A673 (cell line): ENCODE measurements around the gene IKBIP. TPM values are rescaled to one million over a fixed set of nuclear protein-coding genes. Genes with fewer than 3 reads are reported as not detected.

Source experiments
- BruUV-seq: library from RNA; stranded (reverse); fragments of 400-500 nt; replicated peaks from 2 replicates; lab custom pipeline; 2021; lab: Mats Ljungman, UMichigan
- CTCF ChIA-PET: fragments of 300-600 bp; sonication (Branson Sonifier 250); formaldehyde crosslinking; loops from one replicate; lab custom pipeline; 2022; ENCODE audit warnings: antibody characterized with exemption; lab: Charles Lee
- POLR2A ChIA-PET: fragments of 300-600 bp; sonication (Branson Sonifier 250); formaldehyde crosslinking; loops from one replicate; lab custom pipeline; 2022; ENCODE audit warnings: antibody characterized with exemption; ENCODE audit not compliant: low non-redundant PET; lab: Charles Lee
- DNase-seq: peaks from one replicate; pipeline ENCODE4 v3.0.0-alpha.2; 2015; ENCODE audit warnings: low spot score
- H3K27ac ChIP-seq: fragments of 200-600 bp; sonication (generic); 2 replicates; pipeline ENCODE4 v1.5.1; 2016; ENCODE audit warnings: mixed run types, low read depth, mild to moderate bottlenecking, mixed read lengths, antibody characterized with exemption, low read length; ENCODE audit not compliant: poor library complexity, severe bottlenecking
- H3K27me3 ChIP-seq: fragments of 200-600 bp; sonication (generic); replicated peaks from 2 replicates; pipeline ENCODE4 v1.6.1; 2017; ENCODE audit warnings: mixed run types, low read depth, mild to moderate bottlenecking, mixed read lengths, antibody characterized with exemption, low read length; ENCODE audit not compliant: insufficient read depth, poor library complexity
- H3K36me3 ChIP-seq: fragments of 200-600 bp; sonication (generic); 2 replicates; pipeline ENCODE4 v1.6.1; 2016; ENCODE audit warnings: mixed run types, mild to moderate bottlenecking, mixed read lengths, antibody characterized with exemption, low read length; ENCODE audit not compliant: insufficient read depth, poor library complexity, severe bottlenecking
- H3K4me1 ChIP-seq: fragments of 200-600 bp; sonication (generic); 2 replicates; pipeline ENCODE4 v1.6.1; 2017; ENCODE audit warnings: mixed run types, mild to moderate bottlenecking, mixed read lengths, antibody characterized with exemption, low read length; ENCODE audit not compliant: insufficient read depth, poor library complexity, severe bottlenecking
- H3K4me3 ChIP-seq: fragments of 200-600 bp; sonication (generic); 2 replicates; pipeline ENCODE4 v1.5.1; 2016; ENCODE audit warnings: low read depth, mixed run types, mild to moderate bottlenecking, mixed read lengths, low read length; ENCODE audit not compliant: poor library complexity, severe bottlenecking
- H3K9me3 ChIP-seq: fragments of 200-600 bp; sonication (generic); 2 replicates; pipeline ENCODE4 v1.6.1; 2016; ENCODE audit warnings: mixed run types, low read depth, mild to moderate bottlenecking, mixed read lengths, antibody characterized with exemption, low read length; ENCODE audit not compliant: poor library complexity, severe bottlenecking
- CTCF ChIP-seq: fragments of 300-800, 200-600 bp; sonication (generic); conservative IDR thresholded peaks from 2 replicates; pipeline ENCODE4 v1.5.1; 2017; ENCODE audit warnings: low read depth, mild to moderate bottlenecking, antibody characterized with exemption, low read length, moderate library complexity, mixed read lengths
- EZH2 ChIP-seq: fragments of 200-600 bp; sonication (generic); IDR thresholded peaks from 2 replicates; pipeline ENCODE4 v1.6.1; 2017; ENCODE audit warnings: borderline replicate concordance, low read depth, mild to moderate bottlenecking, mixed read lengths, antibody characterized with exemption, low read length; ENCODE audit not compliant: poor library complexity, severe bottlenecking
- intact Hi-C: fragments of 100-400 bp; cut with micrococcal nuclease; formaldehyde crosslinking; loops from one replicate; pipeline ENCODE4 v1.10.0; 2022; ENCODE audit not compliant: unreplicated experiment
- total RNA-seq: library from RNA; stranded (reverse); gene quantifications from 2 replicates; pipeline ENCODE4 v1.2.3, GENCODE V29; 2021

IKBIP gene
- total RNA-seq, 1 experiment from 2014 or later = 23.2 TPM

DNA sequence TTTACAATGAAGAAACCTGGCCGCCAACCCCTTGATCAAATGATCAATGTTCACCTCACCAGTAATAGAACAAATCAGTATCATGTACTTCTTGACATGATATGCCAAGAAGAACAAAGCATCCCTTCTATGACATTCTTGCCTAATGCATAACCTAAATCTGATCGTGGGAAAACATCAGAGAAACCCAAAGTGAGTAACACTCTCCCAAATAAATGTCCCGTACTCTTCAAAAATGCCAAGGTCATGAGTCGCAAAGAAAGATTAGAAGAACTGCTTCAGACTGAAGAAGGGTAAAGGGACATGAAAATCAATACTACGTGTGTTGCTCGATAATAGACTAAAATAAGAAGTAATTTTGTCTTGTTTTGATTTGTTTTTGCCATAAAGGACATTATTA is 62.5 kb downstream of the IKBIP start:
- CTCF ChIA-PET = no interaction called here
- H3K9me3 ChIP-seq = no peaks in the 10 kb centered on the region
- TF ChIP-seq CTCF (no peak), EZH2 (no peak)
- no peaks in the 10 kb centered on the region for H3K4me1 ChIP-seq
- H3K27ac ChIP-seq = no peak overlapping the region
- no peak overlapping the region for H3K4me3 ChIP-seq
- POLR2A ChIA-PET = no interaction called here
- no peaks in the 10 kb centered on the region for H3K36me3 ChIP-seq
- DNase-seq = no peak
- intact Hi-C loops = no loop called here
- H3K27me3 ChIP-seq = no peaks in the 10 kb centered on the region
- no TSS peak for BruUV-seq

DNA sequence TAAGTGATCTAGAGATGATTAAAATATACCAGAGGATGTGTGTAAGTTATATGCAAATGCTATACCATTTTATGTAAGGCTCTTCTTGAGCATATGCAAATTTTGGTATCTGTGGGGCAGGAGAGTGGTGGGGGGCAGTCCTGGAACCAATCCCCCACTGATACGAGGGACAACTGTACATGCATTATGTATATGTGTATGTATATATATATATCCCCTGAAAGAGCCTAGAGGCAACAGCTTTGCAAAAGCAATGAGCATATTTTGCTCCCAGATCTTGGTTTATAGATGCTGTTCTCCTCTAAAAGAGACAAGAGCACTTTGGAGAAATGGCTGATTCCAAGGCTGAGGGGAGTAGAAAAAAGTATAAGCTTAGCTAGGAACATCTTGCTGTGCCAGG is 63.5 kb downstream of the IKBIP start:
- POLR2A ChIA-PET = no interaction called here
- H3K4me1 ChIP-seq = no peaks in the 10 kb centered on the region

DNA sequence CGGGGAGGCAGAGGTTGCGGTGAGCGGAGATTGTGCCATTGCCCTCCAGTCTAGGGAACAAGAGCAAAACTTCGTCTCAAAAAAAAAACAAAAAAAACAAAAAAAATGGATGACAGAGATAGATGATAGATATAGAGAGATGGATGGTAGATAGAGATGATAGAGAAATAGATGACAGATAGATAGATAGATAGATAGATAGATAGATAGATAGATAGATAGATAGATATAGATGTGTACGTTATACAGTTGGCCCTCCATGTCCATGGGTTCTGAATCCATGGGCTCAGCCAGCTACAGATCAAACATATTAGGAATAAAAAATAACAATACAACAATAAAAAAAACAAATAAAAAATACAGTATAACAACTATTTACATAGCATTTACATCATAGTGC is 63.9 kb downstream of the IKBIP start:
- Histone ChIP-seq H3K27me3 (no peaks in the 10 kb centered on the region), H3K36me3 (no peaks in the 10 kb centered on the region), H3K9me3 (no peaks in the 10 kb centered on the region), H3K4me1 (no peaks in the 10 kb centered on the region), H3K27ac (no peak overlapping the region), H3K4me3 (no peak overlapping the region)
- intact Hi-C loops = no loop called here
- TF ChIP-seq EZH2 (no peak), CTCF (no peak)
- DNase-seq = no peak
- no TSS peak for BruUV-seq
- ChIA-PET POLR2A (no interaction called here), CTCF (no interaction called here)

More for the DNA sequence above, 63.5 kb downstream of the IKBIP start:
- Histone ChIP-seq H3K27me3 (no peaks in the 10 kb centered on the region), H3K36me3 (no peaks in the 10 kb centered on the region), H3K27ac (no peak overlapping the region), H3K9me3 (no peaks in the 10 kb centered on the region), H3K4me3 (no peak overlapping the region)
- DNase-seq = no peak
- intact Hi-C loops = no loop called here
- BruUV-seq = no TSS peak
- CTCF ChIA-PET = no interaction called here
- no peak for TF ChIP-seq EZH2
- TF ChIP-seq CTCF = no peak
